SU-DHL-6 (cell line): Measurements from ENCODE around the gene SH3RF3.

ENCODE experiments used
- CTCF ChIP-seq: fragments of 200-600 bp; sonication (generic); IDR thresholded peaks from one replicate; pipeline ENCODE4 v1.5.1; 2017; ENCODE audit warnings: antibody characterized with exemption, mild to moderate bottlenecking, low read length, moderate library complexity; ENCODE audit not compliant: insufficient read depth, poor library complexity, severe bottlenecking
- EZH2phosphoT487 ChIP-seq: fragments of 200-600 bp; sonication (generic), shearing (Covaris generic); conservative IDR thresholded peaks from 2 replicates; pipeline ENCODE4 v1.6.1; 2018; ENCODE audit warnings: mild to moderate bottlenecking, antibody characterized with exemption, low read length, moderate library complexity, mixed read lengths

- TF ChIP-seq CTCF (no peak), EZH2phosphoT487 (no peak)
Measured at GRCh38 chr2:109168086-109168485, 39.1 kb downstream of the SH3RF3 start.
